ENCODE data around the gene LRCOL1. TPM values are rescaled to one million over a fixed set of nuclear protein-coding genes. Genes with fewer than 3 reads are reported as not detected.

The LRCOL1 gene
- total RNA-seq, 1 donor from 2014 or later: not detected

DNA sequence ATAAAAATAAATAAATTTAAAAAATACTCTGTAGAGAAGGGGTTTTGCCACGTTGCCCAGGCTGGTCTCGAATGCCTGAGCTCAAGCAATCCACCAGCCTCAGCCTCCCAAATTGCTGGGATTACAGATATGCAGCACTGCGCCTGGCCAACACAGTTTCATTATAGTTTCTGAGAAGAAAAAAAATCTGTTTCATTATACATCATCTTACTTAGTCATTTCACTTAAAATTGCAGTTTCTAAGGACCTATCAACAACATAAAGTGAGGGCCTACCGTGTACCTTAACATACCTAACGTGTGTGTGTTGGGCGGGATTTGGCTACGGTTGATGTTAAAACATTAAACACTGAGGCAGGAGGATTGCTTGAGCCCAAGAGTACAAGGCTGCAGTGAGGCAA, 36.5 kb upstream of the LRCOL1 start:
- no peaks in the 10 kb centered on the region for H3K27me3 Mint-ChIP-seq
- no peak for DNase-seq (ENCODE audit: low spot score, unreplicated experiment)
- H3K36me3 Mint-ChIP-seq (ENCODE audit: insufficient read depth): peaks cover 21% of the 10 kb centered on the region
- H3K27ac Mint-ChIP-seq: no peak overlapping the region
- TF ChIP-seq, protein P1, sequence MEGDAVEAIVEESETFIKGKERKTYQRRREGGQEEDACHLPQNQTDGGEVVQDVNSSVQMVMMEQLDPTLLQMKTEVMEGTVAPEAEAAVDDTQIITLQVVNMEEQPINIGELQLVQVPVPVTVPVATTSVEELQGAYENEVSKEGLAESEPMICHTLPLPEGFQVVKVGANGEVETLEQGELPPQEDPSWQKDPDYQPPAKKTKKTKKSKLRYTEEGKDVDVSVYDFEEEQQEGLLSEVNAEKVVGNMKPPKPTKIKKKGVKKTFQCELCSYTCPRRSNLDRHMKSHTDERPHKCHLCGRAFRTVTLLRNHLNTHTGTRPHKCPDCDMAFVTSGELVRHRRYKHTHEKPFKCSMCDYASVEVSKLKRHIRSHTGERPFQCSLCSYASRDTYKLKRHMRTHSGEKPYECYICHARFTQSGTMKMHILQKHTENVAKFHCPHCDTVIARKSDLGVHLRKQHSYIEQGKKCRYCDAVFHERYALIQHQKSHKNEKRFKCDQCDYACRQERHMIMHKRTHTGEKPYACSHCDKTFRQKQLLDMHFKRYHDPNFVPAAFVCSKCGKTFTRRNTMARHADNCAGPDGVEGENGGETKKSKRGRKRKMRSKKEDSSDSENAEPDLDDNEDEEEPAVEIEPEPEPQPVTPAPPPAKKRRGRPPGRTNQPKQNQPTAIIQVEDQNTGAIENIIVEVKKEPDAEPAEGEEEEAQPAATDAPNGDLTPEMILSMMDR (IDR thresholded peaks at IDR 0.05; ENCODE audit: unreplicated experiment): no peak
- H3K4me1 Mint-ChIP-seq (ENCODE audit: low read depth): no peaks in the 10 kb centered on the region
- no peaks in the 10 kb centered on the region for H3K9me3 Mint-ChIP-seq (ENCODE audit: low read depth)
- H3K4me3 Mint-ChIP-seq (ENCODE audit: low read depth): no peak overlapping the region

DNA sequence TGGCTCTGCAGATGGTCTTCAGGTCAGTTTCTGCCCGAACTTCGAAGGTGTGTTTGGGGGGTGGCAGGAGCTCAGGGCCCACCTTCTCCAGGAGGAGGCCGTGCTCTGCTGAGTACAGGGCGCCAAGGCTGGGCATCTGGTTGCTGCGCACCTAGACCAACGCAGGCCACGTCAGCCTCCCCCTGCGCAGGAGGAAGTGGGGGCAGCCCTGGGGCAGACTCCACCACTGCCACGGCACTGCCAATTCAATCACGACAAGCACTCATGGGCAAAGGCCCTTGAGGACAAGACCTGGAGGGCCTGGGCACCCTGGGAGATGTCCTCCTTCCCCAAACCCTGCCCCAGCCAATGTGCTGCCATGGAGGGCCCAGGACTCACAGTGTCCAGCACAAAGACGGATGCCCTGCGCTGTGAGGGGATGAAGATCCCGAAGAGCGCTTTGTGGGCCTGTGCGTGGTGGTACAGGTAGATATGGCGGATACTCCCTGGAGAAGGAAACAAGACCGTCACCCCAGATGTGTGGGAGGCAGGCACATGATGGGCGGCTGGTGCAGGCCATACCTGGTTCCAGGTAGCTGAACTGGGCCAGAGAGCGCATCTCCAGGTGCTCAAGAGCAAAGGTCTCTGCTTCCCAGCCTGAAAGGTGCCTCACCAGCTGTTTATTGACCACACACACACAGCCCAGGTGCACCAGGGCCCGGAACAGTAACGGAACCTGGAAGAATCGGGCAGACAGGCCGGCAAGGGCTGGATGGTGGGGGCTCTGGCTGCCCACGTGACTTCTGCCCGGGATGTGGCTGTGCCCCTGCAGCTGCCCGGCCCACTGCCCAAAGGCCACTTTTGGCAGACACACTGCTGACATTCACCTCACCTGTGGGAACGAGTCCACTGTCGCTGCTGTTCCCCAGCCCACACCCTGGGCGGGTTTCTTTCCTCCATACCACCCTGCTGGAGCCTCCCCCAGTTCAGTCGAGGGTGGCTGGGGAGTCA, 32.8 kb upstream of the LRCOL1 start:
- TF ChIP-seq, protein P1 (IDR thresholded peaks at IDR 0.05; ENCODE audit: unreplicated experiment): no peak
- peaks cover 27% of the 10 kb centered on the region for H3K36me3 Mint-ChIP-seq (ENCODE audit: insufficient read depth)
- no peak overlapping the region for H3K4me3 Mint-ChIP-seq (ENCODE audit: low read depth)
- no peak for DNase-seq (ENCODE audit: low spot score, unreplicated experiment)
- H3K9me3 Mint-ChIP-seq (ENCODE audit: low read depth): no peaks in the 10 kb centered on the region
- peak overlapping the region; percentile 41 for H3K27ac Mint-ChIP-seq
- no peaks in the 10 kb centered on the region for H3K4me1 Mint-ChIP-seq (ENCODE audit: low read depth)
- no peaks in the 10 kb centered on the region for H3K27me3 Mint-ChIP-seq

DNA sequence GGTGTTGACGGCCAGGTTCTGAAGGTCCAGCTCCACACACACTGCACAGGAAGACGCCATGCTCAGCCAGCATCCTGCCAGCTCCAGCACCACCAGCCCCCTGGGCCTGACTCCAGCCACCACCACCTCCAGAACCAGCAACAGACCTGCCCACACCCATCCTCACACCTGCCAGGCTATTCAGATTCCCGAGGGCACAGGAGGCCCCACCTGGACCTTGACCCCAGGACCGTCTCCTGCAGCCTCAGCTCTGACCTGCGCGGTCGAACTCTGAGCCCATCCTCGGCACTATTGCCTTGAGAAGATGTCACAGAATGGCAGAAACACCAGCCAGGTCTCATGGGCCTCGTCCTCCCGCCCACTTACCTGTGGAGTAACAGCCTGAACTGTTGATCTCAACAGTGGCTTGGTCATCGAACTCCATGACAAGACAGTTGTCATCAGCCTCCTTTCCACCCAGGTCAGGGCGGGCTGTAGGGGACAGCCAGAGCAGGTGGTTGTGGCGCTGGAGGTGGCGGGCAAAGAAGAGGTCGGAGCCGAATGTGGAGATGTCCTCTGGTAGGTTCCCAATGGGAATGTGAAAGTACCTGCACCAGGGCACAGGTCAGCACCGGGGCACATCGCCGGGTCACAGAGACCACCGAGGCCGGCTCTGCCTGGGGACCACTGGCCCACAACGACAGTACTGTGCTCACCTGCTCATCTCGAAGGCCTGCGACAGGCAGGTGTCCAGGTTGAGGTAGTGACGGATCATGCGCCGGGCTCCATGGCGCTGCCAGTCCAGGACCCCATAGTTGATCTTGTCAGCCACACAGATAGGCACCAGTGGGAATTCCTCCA, 31.6 kb upstream of the LRCOL1 start:
- Mint-ChIP-seq H3K36me3 (ENCODE audit: insufficient read depth) (peaks cover 24% of the 10 kb centered on the region), H3K27ac (peak overlapping the region; percentile 29), H3K27me3 (no peaks in the 10 kb centered on the region), H3K4me3 (ENCODE audit: low read depth) (no peak overlapping the region), H3K9me3 (ENCODE audit: low read depth) (no peaks in the 10 kb centered on the region), H3K4me1 (ENCODE audit: low read depth) (no peaks in the 10 kb centered on the region)
- no peak for DNase-seq (ENCODE audit: low spot score, unreplicated experiment)
- TF ChIP-seq, protein P1 (IDR thresholded peaks at IDR 0.05; ENCODE audit: unreplicated experiment): no peak

DNA sequence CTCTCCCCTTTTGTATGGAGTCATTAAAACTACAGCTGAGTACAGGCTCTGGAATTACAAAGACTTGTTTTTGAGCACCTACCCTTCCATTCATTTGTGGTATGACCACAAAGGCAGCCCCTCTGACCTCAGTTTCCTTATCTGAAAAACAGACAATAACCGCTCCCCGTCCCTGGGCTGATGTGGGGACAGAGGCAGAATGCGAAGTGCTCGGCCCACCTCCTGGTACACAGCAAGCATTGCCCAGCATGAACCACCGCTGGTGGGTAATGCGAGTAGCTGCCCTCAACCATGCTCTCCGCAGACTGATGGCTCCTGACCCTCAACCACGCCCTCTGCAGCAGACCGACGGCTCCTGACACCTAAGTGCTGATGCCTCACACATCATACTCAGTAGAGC, 30.6 kb upstream of the LRCOL1 start:
- Mint-ChIP-seq H3K4me3 (ENCODE audit: low read depth) (no peak overlapping the region), H3K36me3 (ENCODE audit: insufficient read depth) (peaks cover 26% of the 10 kb centered on the region), H3K9me3 (ENCODE audit: low read depth) (no peaks in the 10 kb centered on the region), H3K4me1 (ENCODE audit: low read depth) (no peaks in the 10 kb centered on the region), H3K27ac (no peak overlapping the region), H3K27me3 (no peaks in the 10 kb centered on the region)
- TF ChIP-seq, protein P1 (IDR thresholded peaks at IDR 0.05; ENCODE audit: unreplicated experiment): no peak
- DNase-seq (ENCODE audit: low spot score, unreplicated experiment): no peak

DNA sequence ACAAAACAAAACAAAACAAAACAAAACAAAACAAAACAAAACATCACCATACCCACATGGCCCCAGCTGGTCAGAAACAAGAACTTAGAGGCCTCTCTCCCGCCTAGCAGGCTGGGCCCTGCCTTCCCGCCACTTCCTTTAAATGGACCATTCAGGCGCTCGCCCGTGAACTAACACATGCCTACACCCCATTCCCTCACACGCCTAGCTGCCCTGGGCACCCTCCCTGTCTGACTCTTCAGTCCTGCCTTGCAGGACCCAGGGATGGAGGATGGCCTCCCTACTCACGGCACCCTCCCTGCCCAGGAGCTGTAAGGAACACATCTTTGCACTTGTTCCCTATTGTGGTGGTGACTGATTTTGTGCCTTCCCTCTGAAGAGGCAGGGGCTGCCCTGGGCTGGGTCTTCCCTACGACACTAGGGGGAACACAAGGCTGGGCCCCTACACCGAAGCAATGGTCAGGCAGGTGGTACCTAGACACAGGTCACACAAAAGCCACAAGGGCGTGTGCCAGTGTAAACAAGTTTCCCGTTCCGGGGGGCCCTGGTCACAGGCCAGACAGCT, 29.7 kb upstream of the LRCOL1 start:
- Mint-ChIP-seq H3K4me1 (ENCODE audit: low read depth) (no peaks in the 10 kb centered on the region), H3K4me3 (ENCODE audit: low read depth) (no peak overlapping the region), H3K27ac (no peak overlapping the region), H3K9me3 (ENCODE audit: low read depth) (no peaks in the 10 kb centered on the region), H3K36me3 (ENCODE audit: insufficient read depth) (peaks cover 34% of the 10 kb centered on the region), H3K27me3 (no peaks in the 10 kb centered on the region)
- TF ChIP-seq, protein P1 (IDR thresholded peaks at IDR 0.05; ENCODE audit: unreplicated experiment): no peak
- no peak for DNase-seq (ENCODE audit: low spot score, unreplicated experiment)

Data from progenitor cell of endocrine pancreas (in vitro differentiated cells).